Activated CD8-positive, alpha-beta memory T cell treated with anti-CD3 and anti-CD28 coated beads, Interleukin-2, amount 50 U/mL, for 1 hour (primary cell): Measurements from ENCODE around the gene FBXO15.

Experiments used
- DNase-seq: peaks from one replicate; pipeline ENCODE4 v3.0.0-alpha.2; 2020; ENCODE audit errors: extremely low read depth

Gene FBXO15

DNA sequence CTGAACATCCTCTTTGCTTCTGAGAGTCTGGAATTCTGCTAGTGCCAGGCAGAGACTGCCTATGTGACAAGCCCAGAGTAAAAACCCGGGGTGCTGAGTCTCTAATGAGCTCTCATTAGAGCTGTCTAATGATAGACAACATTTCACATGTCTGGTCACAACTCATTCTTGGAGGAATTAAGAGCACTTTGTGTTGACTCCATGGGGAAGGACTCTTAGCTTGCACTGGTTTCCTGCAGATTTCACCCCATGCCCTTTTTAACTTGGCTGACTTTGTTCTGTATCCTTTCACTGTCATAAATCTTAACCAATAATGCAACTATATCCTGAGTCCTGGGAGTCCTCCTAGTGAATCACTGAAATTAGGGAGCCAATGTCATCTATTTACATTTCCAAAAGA, 33.5 kb downstream of the FBXO15 start:
- no peak for DNase-seq

- no peak for DNase-seq
Measured at GRCh38 chr18:74113711-74114110, 33.9 kb downstream of the FBXO15 start.

DNA sequence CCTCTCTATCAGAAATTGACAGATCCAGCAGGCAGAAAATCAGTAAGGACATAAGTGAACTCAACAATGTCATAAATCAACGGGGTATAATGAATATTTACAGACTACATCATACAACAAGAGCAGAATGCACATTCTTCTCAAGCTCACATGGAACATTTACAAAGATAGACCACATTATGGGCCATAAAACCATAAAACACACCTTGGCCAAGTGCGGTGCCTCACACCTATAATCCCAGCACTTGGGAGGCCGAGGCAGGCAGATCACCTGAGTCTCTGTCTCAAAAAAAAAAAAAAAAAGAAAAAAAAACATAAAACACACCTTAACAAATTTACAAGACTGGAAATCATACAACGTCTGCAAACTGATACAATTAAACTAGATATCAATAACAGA, 36.7 kb downstream of the FBXO15 start:
- no peak for DNase-seq

DNA sequence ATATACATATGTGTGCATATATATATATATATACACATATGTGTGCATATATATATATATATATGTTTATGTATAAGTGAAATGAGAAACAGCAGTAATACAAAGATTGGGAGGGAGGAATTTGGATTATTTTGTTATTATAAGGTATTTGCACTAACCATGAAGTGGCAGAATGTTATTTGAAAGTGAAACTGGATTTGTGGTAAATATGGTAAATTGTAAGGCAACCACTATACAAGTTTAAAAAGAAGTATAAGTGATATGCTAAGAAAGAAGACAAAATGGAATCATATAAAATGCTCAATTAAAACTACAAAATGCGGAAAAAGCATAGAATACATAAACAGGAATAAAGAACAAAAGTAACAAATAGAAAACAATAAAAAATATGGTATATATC, 37.5 kb downstream of the FBXO15 start:
- DNase-seq: no peak

DNA sequence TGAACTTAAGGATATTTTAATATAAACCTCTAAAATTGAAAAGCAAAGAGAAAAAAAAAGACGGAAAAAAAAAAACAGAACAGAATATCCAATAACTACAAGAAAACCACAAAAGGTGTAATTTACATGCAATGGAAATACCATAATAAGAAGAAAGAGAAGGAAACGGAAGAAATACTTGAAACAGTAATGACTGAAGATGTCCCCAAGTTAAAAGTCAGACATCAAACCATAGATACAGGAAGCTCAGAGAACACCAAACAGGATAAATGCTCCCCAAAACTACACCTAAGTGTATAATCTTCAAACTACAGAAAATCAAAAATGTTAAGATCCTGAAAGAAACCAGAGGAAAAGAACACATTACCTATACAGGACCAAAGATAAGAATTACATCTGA, 39.2 kb downstream of the FBXO15 start:
- DNase-seq: no peak

GRCh38 chr18:74097803-74098202, 49.8 kb downstream of the FBXO15 start:
- no peak for DNase-seq

- no peak for DNase-seq
Measured at GRCh38 chr18:74092922-74093321, 54.7 kb downstream of the FBXO15 start.

GRCh38 chr18:74084184-74084855, 63.3 kb downstream of the FBXO15 start:
- no peak for DNase-seq

DNA sequence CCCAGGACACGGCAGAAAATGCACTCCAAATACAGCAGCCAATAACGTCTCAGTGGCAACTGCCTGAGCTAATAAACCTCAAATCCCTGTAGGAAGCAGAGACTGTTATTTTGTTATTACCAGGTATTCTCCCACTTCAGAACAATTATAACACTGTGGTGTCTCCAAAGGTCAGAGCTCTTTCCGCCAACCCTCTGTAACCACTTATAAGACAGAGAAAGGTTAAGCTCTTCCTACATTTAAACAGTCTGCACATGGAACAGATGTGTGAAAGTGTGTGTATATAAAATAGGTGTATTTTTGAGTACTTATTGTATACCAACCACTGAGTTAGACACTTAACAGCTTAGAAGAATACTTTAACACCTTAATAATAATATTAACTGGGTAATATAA, 64.1 kb downstream of the FBXO15 start:
- DNase-seq: no peak

DNA sequence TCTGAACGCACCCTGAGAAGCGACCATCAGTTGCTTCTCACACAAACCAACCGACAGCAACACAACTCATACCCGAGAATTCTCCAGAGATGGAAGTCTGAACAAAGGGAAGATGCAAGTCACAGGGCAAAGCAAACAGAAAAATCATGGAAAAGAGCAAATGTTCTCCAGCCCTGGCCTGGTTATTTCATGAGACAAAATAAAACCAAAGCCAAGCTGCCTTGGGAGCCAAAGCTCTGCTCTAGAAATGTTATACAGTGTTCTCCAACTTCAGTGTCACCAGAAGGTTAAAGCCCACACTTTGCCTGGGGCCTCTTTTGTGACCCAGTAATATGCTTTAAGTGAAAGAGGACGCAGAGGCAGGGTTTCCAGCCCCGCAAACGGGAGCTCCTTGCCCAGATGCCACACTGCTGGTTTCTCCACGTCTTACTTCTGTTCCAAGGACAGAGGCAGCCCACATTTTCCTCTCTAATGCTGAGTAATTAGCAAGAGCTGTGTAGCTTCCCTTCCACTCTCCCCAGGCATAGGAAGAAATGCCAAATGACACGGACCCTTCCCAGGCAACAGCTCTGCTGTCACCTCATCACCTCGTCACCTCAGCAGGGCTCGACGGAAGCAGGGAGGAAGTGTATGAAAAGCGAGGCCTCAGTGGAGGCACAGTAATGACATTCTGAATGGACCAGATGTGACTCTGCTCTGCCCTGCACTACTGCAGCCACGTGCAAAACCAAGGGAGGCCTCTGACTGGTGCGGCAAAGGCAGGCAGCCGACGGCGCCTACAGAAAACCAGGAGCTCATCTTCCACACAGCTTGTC, 64.7 kb downstream of the FBXO15 start:
- DNase-seq: no peak

DNA sequence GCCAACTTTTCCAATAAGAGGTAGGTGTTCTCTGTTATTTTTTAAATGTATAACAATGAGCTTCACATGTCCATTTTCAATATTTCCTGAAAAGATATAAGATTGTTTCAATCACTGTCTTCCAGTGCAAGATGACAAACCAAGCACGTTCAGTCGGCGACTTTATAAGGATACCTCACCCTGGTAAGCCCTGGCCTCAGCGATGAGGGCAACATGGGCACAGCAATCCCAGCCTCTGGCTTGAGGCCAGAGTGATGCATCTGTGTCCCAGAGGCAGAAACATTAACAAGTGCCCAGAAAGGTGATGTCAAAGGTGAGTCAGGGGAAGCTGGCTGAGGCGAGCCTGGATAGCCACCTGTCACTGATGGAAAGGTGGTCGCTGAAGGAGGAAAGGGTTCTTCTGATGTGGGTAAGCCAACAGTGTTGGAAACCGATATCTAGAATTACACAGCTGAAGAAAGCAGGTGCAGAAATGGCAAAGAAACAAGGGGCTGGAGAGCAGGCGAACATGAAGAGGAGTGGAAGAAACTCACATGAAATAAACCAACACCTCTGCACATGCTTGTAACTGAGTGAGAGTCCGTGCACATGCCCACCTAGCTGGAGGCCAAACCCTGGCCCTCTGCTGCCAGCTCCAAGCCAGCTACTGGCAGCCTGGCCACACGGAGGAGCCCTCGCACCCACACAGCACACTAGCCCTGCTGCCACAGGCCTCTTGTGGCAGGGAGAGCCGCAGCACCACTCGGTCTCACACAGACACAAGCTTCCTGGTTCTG, 65.5 kb downstream of the FBXO15 start:
- DNase-seq: no peak

DNA sequence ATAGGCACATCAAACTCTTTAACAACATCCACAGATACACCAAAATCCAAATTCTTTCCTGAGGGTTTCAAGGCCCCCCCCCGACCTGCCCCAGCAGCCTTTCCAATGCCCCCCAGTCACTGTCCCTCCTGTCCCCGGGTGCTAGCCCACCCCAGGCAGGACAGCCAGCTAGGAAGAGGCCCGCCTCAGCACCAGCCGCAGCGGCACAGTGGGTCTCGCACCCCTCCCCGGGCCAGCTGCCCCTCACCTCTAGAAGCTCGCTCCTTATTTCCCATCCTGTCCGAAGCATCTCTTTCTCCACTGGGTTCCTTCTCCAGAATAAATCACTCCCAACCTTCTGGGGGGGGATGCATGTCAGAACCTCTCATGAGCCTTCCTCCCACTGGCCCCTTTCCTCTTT, 69.4 kb downstream of the FBXO15 start:
- no peak for DNase-seq

DNA sequence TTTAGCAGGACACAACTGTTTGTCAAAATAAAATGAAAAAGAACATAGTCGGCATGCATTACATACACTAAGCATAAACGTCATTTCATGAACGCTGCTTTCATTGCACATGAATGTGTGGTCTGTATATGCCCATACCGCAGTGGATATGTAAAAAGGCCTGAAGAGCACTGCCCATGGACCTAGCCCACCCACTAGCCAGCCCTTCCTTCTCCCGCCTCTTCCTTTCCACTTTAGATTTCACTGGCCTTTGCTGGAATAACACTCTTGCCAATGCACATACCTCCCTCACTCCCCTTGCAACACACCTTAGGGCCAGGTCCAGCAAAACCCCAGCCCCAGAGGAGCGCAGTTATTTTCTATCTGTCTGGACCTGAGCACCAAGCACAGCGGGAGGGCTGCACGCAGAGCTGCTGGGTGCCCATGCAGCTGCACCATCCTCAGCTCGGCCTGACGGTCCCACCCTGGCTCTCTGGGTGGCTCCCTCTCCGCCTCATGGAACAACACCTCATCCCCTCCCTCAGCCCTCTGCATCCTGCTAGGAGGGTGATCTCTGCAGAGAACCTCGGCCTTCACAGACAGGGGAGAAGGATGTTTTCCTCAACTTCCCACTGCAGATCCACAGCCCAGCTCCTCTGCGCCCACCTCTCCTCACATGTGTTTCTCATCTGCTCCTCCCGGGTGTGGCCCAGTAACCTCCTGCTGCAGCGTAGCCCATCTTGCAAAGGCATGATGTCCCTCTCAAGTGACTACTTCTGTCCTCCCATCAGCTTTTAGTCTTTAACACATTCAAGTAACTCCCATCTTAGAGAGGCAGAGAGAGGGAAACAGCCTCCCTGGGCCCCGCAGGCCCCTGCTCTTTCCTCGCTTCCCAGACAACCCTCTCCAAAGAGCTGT, 72.7 kb downstream of the FBXO15 start:
- DNase-seq: no peak

DNA sequence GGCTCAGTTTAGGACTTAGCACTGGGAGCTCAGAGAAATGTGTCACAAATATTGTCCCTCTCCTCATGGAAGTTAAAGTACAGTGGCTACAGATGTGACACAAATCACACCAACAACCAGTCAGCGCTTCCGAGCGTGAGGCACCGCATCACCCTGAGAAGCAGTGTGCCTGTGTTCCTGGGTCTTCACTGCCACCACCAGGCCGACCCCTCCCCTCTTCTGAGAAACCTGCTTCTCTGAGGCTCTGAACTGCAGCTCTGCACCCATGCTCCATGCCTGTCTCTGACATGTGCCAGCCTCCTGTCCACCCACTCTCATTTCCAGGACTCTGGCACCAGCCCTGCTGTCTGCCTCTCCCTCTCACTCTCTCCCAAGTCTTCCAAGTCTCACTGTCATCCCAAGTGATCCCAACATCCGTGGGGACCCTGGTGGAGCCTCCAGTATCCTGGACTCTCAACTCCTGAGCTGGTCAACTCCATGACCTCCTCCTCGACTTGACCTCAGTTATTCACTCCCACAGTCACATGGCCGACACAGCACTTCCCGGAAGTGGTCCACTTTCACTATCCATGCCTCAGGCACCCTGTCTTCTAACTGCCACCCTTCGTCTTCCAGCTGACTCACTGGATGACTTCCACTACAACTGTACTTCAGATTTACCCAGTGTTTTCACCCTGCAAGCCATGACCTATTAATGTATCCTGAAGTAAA, 73.5 kb downstream of the FBXO15 start:
- DNase-seq: no peak

GRCh38 chr18:74069178-74070050, 78.2 kb downstream of the FBXO15 start:
- DNase-seq: no peak

DNA sequence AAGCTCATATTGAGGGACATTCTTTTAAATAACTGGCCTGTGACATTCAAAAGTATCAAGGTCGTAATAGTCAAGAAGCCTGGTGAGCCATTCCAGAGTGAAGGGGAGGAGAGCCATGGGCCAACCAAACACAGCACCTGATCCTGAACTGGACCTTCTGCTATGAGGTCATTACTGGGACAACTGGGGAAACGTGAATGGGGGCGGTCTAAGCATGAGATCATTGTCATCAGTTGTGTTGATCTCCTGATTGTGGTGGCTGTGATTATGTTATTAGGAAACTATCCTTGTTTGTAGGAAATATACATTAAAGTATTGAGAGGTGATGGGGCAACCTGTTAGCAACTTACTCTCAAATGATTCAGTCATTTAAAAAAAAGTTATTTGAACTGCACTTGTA, 79.3 kb downstream of the FBXO15 start:
- no peak for DNase-seq

GRCh38 chr18:74066018-74066417, 81.6 kb downstream of the FBXO15 start:
- DNase-seq: no peak

GRCh38 chr18:74065366-74065765, 82.3 kb downstream of the FBXO15 start:
- no peak for DNase-seq

DNA sequence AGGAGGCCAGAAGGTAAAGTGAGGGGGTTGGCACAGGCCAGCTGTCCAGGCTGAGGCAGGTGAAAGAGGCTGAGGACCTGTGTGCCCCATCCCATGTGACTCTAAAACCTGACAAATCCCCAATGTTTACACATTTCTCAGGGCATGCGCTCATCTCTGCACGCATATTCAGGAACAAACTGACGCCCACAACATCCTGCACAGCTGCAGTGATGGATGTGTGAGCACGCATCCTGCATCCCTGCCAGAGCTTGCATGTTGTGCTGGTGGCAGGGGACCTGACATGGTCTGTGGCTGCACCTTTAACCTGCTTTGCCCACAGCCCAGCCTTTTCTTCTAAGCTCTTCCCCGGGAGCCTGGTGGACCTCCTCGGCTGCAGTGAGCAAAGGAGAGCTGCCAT, 83.1 kb downstream of the FBXO15 start:
- DNase-seq: no peak

DNA sequence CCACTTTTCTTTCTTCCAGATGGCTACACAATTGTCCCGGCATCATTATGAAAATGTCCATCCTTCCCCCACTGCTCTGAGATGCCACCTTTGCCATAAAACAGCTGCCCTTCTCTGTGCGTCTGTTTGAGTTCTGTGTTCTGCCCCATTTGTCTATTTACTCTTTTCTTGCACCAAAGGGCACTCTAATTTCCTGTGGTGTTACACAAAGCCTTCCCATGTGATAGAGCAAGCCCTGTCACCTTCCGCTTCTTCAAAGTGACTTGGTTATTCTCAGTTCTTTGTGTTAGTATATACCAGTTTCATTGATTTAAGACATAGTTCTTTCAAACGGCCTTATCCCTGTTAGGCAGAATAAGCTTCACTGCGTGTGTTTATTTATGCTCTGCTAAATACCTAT, 84.1 kb downstream of the FBXO15 start:
- no peak for DNase-seq
